ENCODE data around the gene B3GNT9. TPM values are rescaled to one million over a fixed set of nuclear protein-coding genes. Genes with fewer than 3 reads are reported as not detected.

Gene B3GNT9
- polyA plus RNA-seq, 1 donor from 2014 or later, result not detected

GRCh38 chr16:67111951-67112444 is 38.8 kb downstream of the B3GNT9 start:
- no peak overlapping the region for H3K9ac ChIP-seq (ENCODE audit: low read length)
- H3K9me2 ChIP-seq (ENCODE audit: insufficient read depth, low read length), result no peaks in the 10 kb centered on the region
- H3K4me2 ChIP-seq (ENCODE audit: low read length), result no peak overlapping the region
- H3F3A ChIP-seq (ENCODE audit: insufficient read depth, low read length, poor library complexity, severe bottlenecking), result no peaks in the 10 kb centered on the region
- H3K36me3 ChIP-seq (ENCODE audit: insufficient read depth, low read length), result no peaks in the 10 kb centered on the region
- peaks cover 39% of the 10 kb centered on the region for H3K79me2 ChIP-seq (replicated peaks; ENCODE audit: insufficient read depth, low read length)
- H2AFZ ChIP-seq (ENCODE audit: low read depth, low read length), result no peak overlapping the region
- H3K27ac ChIP-seq (ENCODE audit: low read length), result no peak overlapping the region
- no peak for TF ChIP-seq REST (IDR thresholded peaks at IDR 0.05; ENCODE audit: borderline replicate concordance)
- TF ChIP-seq CTCF (IDR thresholded peaks at IDR 0.05; ENCODE audit: poor library complexity, severe bottlenecking), result no peak
- TF ChIP-seq EP300 (conservative IDR thresholded peaks at IDR 0.05; ENCODE audit: poor library complexity, severe bottlenecking), result no peak
- TF ChIP-seq TAF1 (IDR thresholded peaks at IDR 0.05; ENCODE audit: low read depth), result no peak
- TF ChIP-seq MXI1 (conservative IDR thresholded peaks at IDR 0.05; ENCODE audit: poor library complexity, severe bottlenecking), result no peak
- no peak for TF ChIP-seq EZH2 (IDR thresholded peaks at IDR 0.05; ENCODE audit: borderline replicate concordance, insufficient read depth, low read length, poor library complexity, severe bottlenecking)
- no peak for TF ChIP-seq POLR2AphosphoS5 (IDR thresholded peaks at IDR 0.05)
- no peak for TF ChIP-seq RAD21 (conservative IDR thresholded peaks at IDR 0.05)
- no peak for TF ChIP-seq SMC3 (conservative IDR thresholded peaks at IDR 0.05; ENCODE audit: poor library complexity)
- no peaks in the 10 kb centered on the region for H3K27me3 ChIP-seq (ENCODE audit: insufficient read depth, low read depth, low read length)
- H3K4me3 ChIP-seq (ENCODE audit: low read length), result no peak overlapping the region
- no peaks in the 10 kb centered on the region for H3K9me3 ChIP-seq (ENCODE audit: low read length)
- H4K20me1 ChIP-seq (ENCODE audit: insufficient read depth), result no peaks in the 10 kb centered on the region

- no peaks in the 10 kb centered on the region for H3K27me3 ChIP-seq (ENCODE audit: insufficient read depth, low read depth, low read length)
- no peaks in the 10 kb centered on the region for H3K36me3 ChIP-seq (ENCODE audit: insufficient read depth, low read length)
- no peaks in the 10 kb centered on the region for H3K9me2 ChIP-seq (ENCODE audit: insufficient read depth, low read length)
- peaks cover 34% of the 10 kb centered on the region for H3K79me2 ChIP-seq (replicated peaks; ENCODE audit: insufficient read depth, low read length)
- H4K20me1 ChIP-seq (ENCODE audit: insufficient read depth), result no peaks in the 10 kb centered on the region
- H3K9me3 ChIP-seq (ENCODE audit: low read length), result no peaks in the 10 kb centered on the region
- H3K4me2 ChIP-seq (ENCODE audit: low read length), result peak within 1 kb of the TSS; percentile 73
- peak within 1 kb of the TSS; percentile 86 for H2AFZ ChIP-seq (ENCODE audit: low read depth, low read length)
- H3K9ac ChIP-seq (ENCODE audit: low read length), result peak within 1 kb of the TSS; percentile 86
- TF ChIP-seq RAD21 (conservative IDR thresholded peaks at IDR 0.05) (peak; percentile 11), EP300 (conservative IDR thresholded peaks at IDR 0.05; ENCODE audit: poor library complexity, severe bottlenecking) (no peak), EZH2 (IDR thresholded peaks at IDR 0.05; ENCODE audit: borderline replicate concordance, insufficient read depth, low read length, poor library complexity, severe bottlenecking) (no peak), REST (IDR thresholded peaks at IDR 0.05; ENCODE audit: borderline replicate concordance) (peak; percentile 66), TAF1 (IDR thresholded peaks at IDR 0.05; ENCODE audit: low read depth) (peak; percentile 81), MXI1 (conservative IDR thresholded peaks at IDR 0.05; ENCODE audit: poor library complexity, severe bottlenecking) (peak; percentile 87), SMC3 (conservative IDR thresholded peaks at IDR 0.05; ENCODE audit: poor library complexity) (peak; percentile 31), CTCF (IDR thresholded peaks at IDR 0.05; ENCODE audit: poor library complexity, severe bottlenecking) (no peak), POLR2AphosphoS5 (IDR thresholded peaks at IDR 0.05) (peak; percentile 86)
- peak within 1 kb of the TSS; percentile 55 for H3K27ac ChIP-seq (ENCODE audit: low read length)
- no peaks in the 10 kb centered on the region for H3F3A ChIP-seq (ENCODE audit: insufficient read depth, low read length, poor library complexity, severe bottlenecking)
- H3K4me3 ChIP-seq (ENCODE audit: low read length), result peak within 1 kb of the TSS; percentile 99
Observed at GRCh38 chr16:67109407-67110135, 41.2 kb downstream of the B3GNT9 start, which contains the start of gene PHAF1. Gene PHAF1 (plus strand): TSS chr16:67109941. CDS start chr16:67110176, 235 bp downstream.

Measured in neural cell (in vitro differentiated cells).